Measurements from ENCODE around the gene APEX2.
A peak's percentile ranks its signal among the peaks of the same experiment; 100 is the strongest.

APEX2 gene, protein sequence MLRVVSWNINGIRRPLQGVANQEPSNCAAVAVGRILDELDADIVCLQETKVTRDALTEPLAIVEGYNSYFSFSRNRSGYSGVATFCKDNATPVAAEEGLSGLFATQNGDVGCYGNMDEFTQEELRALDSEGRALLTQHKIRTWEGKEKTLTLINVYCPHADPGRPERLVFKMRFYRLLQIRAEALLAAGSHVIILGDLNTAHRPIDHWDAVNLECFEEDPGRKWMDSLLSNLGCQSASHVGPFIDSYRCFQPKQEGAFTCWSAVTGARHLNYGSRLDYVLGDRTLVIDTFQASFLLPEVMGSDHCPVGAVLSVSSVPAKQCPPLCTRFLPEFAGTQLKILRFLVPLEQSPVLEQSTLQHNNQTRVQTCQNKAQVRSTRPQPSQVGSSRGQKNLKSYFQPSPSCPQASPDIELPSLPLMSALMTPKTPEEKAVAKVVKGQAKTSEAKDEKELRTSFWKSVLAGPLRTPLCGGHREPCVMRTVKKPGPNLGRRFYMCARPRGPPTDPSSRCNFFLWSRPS

DNA sequence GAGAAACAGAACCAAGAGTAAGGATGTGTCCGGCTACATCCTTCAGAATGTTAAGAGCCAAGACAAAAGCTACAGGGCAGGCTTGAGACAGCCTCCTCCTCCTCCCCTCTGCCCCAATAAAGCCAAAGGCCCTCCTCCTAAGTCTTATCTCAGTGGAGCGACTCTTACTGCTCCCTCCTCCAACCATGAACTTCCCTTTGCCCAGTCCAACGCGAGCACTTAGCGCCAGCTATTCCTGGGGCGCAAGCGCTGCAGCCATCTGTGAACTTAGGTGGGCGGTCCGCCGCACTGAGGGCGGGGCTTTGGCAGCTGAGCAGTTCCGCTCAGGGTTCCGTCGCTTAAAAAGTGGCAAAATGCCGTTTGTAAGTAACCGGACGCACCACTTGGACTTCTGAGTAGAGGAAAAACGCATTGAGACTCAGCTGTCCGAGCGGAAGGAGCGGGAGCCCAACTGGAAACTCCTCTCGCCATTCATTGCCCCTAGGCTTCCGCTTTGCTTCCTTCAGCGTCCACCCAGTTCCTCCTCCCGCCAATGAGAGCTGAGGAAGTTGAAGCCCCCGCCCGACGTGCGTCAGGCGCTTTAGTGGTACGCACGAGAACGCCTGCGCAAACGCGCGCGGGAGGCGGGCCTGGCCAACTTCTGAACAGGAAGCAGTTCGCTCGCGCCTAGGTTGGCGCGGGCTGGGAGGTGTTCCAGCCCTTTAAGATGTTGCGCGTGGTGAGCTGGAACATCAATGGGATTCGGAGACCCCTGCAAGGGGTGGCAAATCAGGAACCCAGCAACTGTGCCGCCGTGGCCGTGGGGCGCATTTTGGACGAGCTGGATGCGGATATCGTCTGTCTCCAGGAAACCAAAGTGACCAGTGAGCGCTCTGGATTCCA, at the start of gene APEX2:
Gene APEX2 (plus strand): TSS at position 647 of the 882 bp plus-strand sequence. CDS start 60 bp downstream, at position 707.
- TF ChIP-seq, protein P1, sequence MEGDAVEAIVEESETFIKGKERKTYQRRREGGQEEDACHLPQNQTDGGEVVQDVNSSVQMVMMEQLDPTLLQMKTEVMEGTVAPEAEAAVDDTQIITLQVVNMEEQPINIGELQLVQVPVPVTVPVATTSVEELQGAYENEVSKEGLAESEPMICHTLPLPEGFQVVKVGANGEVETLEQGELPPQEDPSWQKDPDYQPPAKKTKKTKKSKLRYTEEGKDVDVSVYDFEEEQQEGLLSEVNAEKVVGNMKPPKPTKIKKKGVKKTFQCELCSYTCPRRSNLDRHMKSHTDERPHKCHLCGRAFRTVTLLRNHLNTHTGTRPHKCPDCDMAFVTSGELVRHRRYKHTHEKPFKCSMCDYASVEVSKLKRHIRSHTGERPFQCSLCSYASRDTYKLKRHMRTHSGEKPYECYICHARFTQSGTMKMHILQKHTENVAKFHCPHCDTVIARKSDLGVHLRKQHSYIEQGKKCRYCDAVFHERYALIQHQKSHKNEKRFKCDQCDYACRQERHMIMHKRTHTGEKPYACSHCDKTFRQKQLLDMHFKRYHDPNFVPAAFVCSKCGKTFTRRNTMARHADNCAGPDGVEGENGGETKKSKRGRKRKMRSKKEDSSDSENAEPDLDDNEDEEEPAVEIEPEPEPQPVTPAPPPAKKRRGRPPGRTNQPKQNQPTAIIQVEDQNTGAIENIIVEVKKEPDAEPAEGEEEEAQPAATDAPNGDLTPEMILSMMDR (conservative IDR thresholded peaks at IDR 0.05; ENCODE audit: control insufficient read depth, insufficient read depth, low read depth, low read length): no peak
- peak within 1 kb of the TSS; percentile 74 for H3K4me3 ChIP-seq (ENCODE audit: control insufficient read depth, low read depth, low read length)
- peak; percentile 90 for DNase-seq (ENCODE audit: low read depth)

- no peak overlapping the region for H3K4me3 ChIP-seq (ENCODE audit: control insufficient read depth, low read depth, low read length)
- TF ChIP-seq, protein P1 (conservative IDR thresholded peaks at IDR 0.05; ENCODE audit: control insufficient read depth, insufficient read depth, low read depth, low read length): no peak
- DNase-seq (ENCODE audit: low read depth): no peak
These were observed 49.3 kb upstream of the APEX2 start for GRCh38 chrX:54950730-54951375.

DNA sequence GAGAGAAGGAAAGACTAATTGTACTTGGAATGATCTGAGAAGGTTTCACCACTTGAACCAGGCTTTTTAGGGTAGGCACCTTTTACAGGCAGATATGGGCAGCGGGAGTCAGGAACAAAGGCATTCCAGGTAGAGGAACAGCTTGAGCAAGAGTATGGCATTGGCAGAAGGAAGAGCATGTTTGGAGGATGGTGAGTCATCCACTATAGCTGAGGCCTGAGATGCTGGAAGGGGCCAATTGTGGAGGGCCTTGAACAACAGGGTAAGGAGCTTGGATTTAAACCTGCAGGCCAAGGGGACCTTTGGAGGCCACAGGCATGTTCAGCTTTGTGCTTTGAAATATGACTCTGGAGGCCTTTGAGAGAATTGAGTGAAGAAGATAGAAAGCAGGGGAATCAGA, 38.4 kb upstream of the APEX2 start:
- TF ChIP-seq, protein P1 (conservative IDR thresholded peaks at IDR 0.05; ENCODE audit: control insufficient read depth, insufficient read depth, low read depth, low read length): no peak
- no peak for DNase-seq (ENCODE audit: low read depth)
- no peak overlapping the region for H3K4me3 ChIP-seq (ENCODE audit: control insufficient read depth, low read depth, low read length)

DNA sequence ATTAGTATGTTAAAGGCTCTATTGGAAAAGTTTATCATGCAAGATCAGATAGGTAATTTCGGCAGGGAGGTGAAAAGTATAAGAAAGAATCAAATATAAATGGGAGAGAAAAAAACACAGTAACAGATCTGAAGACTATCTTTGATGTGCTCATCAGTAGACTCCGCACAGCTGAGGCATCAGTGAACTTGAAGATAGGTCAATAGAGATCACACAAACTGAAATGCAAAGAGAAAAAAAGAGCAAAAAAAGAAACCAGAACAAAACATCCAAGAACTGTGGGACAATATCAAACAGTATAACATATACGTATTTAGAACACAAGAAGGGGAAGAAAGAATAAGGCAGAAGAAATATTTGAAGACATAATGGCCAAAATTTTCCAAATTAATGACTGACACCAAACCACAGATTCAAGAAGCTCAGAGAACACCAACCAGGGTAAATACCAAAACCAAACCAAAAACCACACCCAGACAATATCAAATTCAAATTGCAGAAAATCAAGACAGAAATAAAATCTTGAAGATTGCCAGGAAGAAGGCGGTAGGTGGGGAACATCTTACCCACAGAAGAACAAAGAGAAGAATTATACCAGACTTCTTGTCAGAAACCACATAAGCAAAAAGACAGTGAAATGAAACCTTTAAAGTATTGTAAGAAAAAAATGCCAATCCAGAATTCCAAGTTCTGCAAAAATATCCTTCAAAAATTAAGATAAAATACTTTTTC, 35.2 kb upstream of the APEX2 start:
- TF ChIP-seq, protein P1 (conservative IDR thresholded peaks at IDR 0.05; ENCODE audit: control insufficient read depth, insufficient read depth, low read depth, low read length): no peak
- DNase-seq (ENCODE audit: low read depth): no peak

GRCh38 chrX:54977387-54977786, 22.8 kb upstream of the APEX2 start:
- H3K4me3 ChIP-seq (ENCODE audit: control insufficient read depth, low read depth, low read length): no peak overlapping the region
- TF ChIP-seq, protein P1 (conservative IDR thresholded peaks at IDR 0.05; ENCODE audit: control insufficient read depth, insufficient read depth, low read depth, low read length): no peak
- DNase-seq (ENCODE audit: low read depth): no peak

More for the DNA sequence above, 35.2 kb upstream of the APEX2 start:
- H3K4me3 ChIP-seq (ENCODE audit: control insufficient read depth, low read depth, low read length): no peak overlapping the region

Measured in fibroblast of mammary gland (primary cell).